Effector memory CD8-positive, alpha-beta T cell (primary cell): Measurements from ENCODE around the gene PRH2.

Experiments
- ATAC-seq: fragments of 150-1000 bp; cut with Tn5 transposase; replicated peaks from 2 replicates; pipeline ENCODE4 v1.10.0; 2021; ENCODE audit warnings: mild to moderate bottlenecking, moderate library complexity
- DNase-seq, 3 experiments: peaks; one replicate each; pipeline ENCODE4 v3.0.0; 2021
- H3K27ac Mint-ChIP-seq, 2 donors: one replicate each; pipeline ENCODE4 v1.8.0; 2022; ENCODE audit warnings: mild to moderate bottlenecking in 2 of 2, mixed read lengths in 2 of 2, moderate library complexity in 2 of 2
- H3K27me3 Mint-ChIP-seq, 2 donors: one replicate each; pipeline ENCODE4 v1.8.0; 2022; ENCODE audit warnings: mixed read lengths in 2 of 2
- H3K36me3 Mint-ChIP-seq: one replicate; pipeline ENCODE4 v1.8.0; 2022; ENCODE audit warnings: mild to moderate bottlenecking, moderate library complexity, mixed read lengths; ENCODE audit not compliant: insufficient read depth
- H3K4me1 Mint-ChIP-seq, 2 donors: one replicate each; pipeline ENCODE4 v1.8.0; 2022; ENCODE audit warnings: low read depth in 2 of 2, mixed read lengths in 2 of 2
- H3K4me3 Mint-ChIP-seq, 2 donors: one replicate each; pipeline ENCODE4 v1.8.0; 2022; ENCODE audit warnings: mild to moderate bottlenecking in 2 of 2, mixed read lengths in 2 of 2, moderate library complexity in 2 of 2
- H3K9me3 Mint-ChIP-seq, 2 donors: one replicate each; pipeline ENCODE4 v1.8.0; 2022; ENCODE audit warnings: mixed read lengths in 2 of 2
- total RNA-seq, 9 experiments: gene quantifications; one replicate each; lab custom pipeline; 2026; lab: John Stamatoyannopoulos, UW

The PRH2 gene
- total RNA-seq: 0 reads per million in 9 experiments

- no peak within 1 kb of the TSS for H3K4me3 Mint-ChIP-seq
- no peaks in the 10 kb centered on the region for H3K36me3 Mint-ChIP-seq
- no peak for ATAC-seq
- H3K27me3 Mint-ChIP-seq: no peaks in the 10 kb centered on the region
- DNase-seq: no peak
- peaks cover 0 to 4% of the 10 kb centered on the region in 2 donors for H3K4me1 Mint-ChIP-seq
- H3K9me3 Mint-ChIP-seq: no peaks in the 10 kb centered on the region
- H3K27ac Mint-ChIP-seq: no peak within 1 kb of the TSS
Measured at GRCh38 chr12:10928746-10929286, at the start of gene PRH2. Gene PRH2 (plus strand): TSS chr12:10929236. CDS start chr12:10929274, 38 bp downstream.

- peak within 1 kb of the TSS in 1 of 2 donors; percentile 14 for H3K27ac Mint-ChIP-seq
Measured at GRCh38 chr12:10884086-10884725, 44.8 kb upstream of the PRH2 start, which contains the start of gene PRH1. Gene PRH1 (minus strand): TSS chr12:10884255. CDS start chr12:10884217, 38 bp downstream.

GRCh38 chr12:10889226-10889625 lies 39.8 kb upstream of the PRH2 start:
- H3K36me3 Mint-ChIP-seq: peaks cover 5% of the 10 kb centered on the region
- no peaks in the 10 kb centered on the region for H3K27me3 Mint-ChIP-seq
- DNase-seq: no peak
- H3K9me3 Mint-ChIP-seq: no peaks in the 10 kb centered on the region
- ATAC-seq: no peak
- H3K27ac Mint-ChIP-seq: no peak overlapping the region
- H3K4me1 Mint-ChIP-seq: peaks cover 3 to 5% of the 10 kb centered on the region in 2 donors
- H3K4me3 Mint-ChIP-seq: no peak overlapping the region

More at GRCh38 chr12:10884086-10884725, 44.8 kb upstream of the PRH2 start, which contains the start of gene PRH1:
- DNase-seq (no peak), ATAC-seq (no peak)
- no peaks in the 10 kb centered on the region for H3K9me3 Mint-ChIP-seq
- H3K27me3 Mint-ChIP-seq: no peaks in the 10 kb centered on the region
- no peak within 1 kb of the TSS for H3K4me3 Mint-ChIP-seq
- no peaks in the 10 kb centered on the region for H3K36me3 Mint-ChIP-seq
- peaks cover 3 to 5% of the 10 kb centered on the region in 2 donors for H3K4me1 Mint-ChIP-seq

- no peak overlapping the region for H3K27ac Mint-ChIP-seq
- no peak overlapping the region for H3K4me3 Mint-ChIP-seq
- ATAC-seq (no peak), DNase-seq (no peak)
- peaks cover 0 to under 1% of the 10 kb centered on the region in 2 donors for H3K4me1 Mint-ChIP-seq
- H3K36me3 Mint-ChIP-seq: peaks cover 5% of the 10 kb centered on the region
- H3K9me3 Mint-ChIP-seq: no peaks in the 10 kb centered on the region
- H3K27me3 Mint-ChIP-seq: no peaks in the 10 kb centered on the region
Measured at GRCh38 chr12:10891937-10892336, 37.1 kb upstream of the PRH2 start.

GRCh38 chr12:10896854-10897253 lies 32.2 kb upstream of the PRH2 start:
- peaks cover 5% of the 10 kb centered on the region for H3K36me3 Mint-ChIP-seq
- H3K4me3 Mint-ChIP-seq: no peak overlapping the region
- H3K27ac Mint-ChIP-seq: no peak overlapping the region
- H3K9me3 Mint-ChIP-seq: no peaks in the 10 kb centered on the region
- ATAC-seq: no peak
- DNase-seq: no peak
- peaks cover 0 to 3% of the 10 kb centered on the region in 2 donors for H3K4me1 Mint-ChIP-seq
- H3K27me3 Mint-ChIP-seq: no peaks in the 10 kb centered on the region

GRCh38 chr12:10900530-10900929 lies 28.5 kb upstream of the PRH2 start:
- no peak for ATAC-seq
- Mint-ChIP-seq H3K27me3 (no peaks in the 10 kb centered on the region), H3K4me1 (peaks cover 0 to 3% of the 10 kb centered on the region in 2 donors), H3K9me3 (peaks cover 0 to 5% of the 10 kb centered on the region in 2 donors), H3K27ac (no peak overlapping the region), H3K36me3 (no peaks in the 10 kb centered on the region), H3K4me3 (no peak overlapping the region)
- no peak for DNase-seq

GRCh38 chr12:10900972-10901371 lies 28.1 kb upstream of the PRH2 start:
- no peak overlapping the region for H3K27ac Mint-ChIP-seq
- no peaks in the 10 kb centered on the region for H3K27me3 Mint-ChIP-seq
- H3K4me3 Mint-ChIP-seq: no peak overlapping the region
- DNase-seq (no peak), ATAC-seq (no peak)
- peaks cover 0 to 5% of the 10 kb centered on the region in 2 donors for H3K9me3 Mint-ChIP-seq
- peaks cover 0 to 3% of the 10 kb centered on the region in 2 donors for H3K4me1 Mint-ChIP-seq
- no peaks in the 10 kb centered on the region for H3K36me3 Mint-ChIP-seq

- ATAC-seq (no peak), DNase-seq (no peak)
- no peaks in the 10 kb centered on the region for H3K27me3 Mint-ChIP-seq
- H3K36me3 Mint-ChIP-seq: no peaks in the 10 kb centered on the region
- peaks cover 0 to 3% of the 10 kb centered on the region in 2 donors for H3K4me1 Mint-ChIP-seq
- H3K27ac Mint-ChIP-seq: no peak overlapping the region
- H3K4me3 Mint-ChIP-seq: no peak overlapping the region
- H3K9me3 Mint-ChIP-seq: peaks cover 0 to 5% of the 10 kb centered on the region in 2 donors
Measured at GRCh38 chr12:10901427-10901826, 27.6 kb upstream of the PRH2 start.

- H3K27ac Mint-ChIP-seq: no peak overlapping the region
- peaks cover 0 to 5% of the 10 kb centered on the region in 2 donors for H3K9me3 Mint-ChIP-seq
- ATAC-seq (no peak), DNase-seq (no peak)
- no peaks in the 10 kb centered on the region for H3K36me3 Mint-ChIP-seq
- no peaks in the 10 kb centered on the region for H3K4me1 Mint-ChIP-seq
- H3K27me3 Mint-ChIP-seq: no peaks in the 10 kb centered on the region
- H3K4me3 Mint-ChIP-seq: no peak overlapping the region
Measured at GRCh38 chr12:10904686-10905085, 24.4 kb upstream of the PRH2 start.

GRCh38 chr12:10909462-10909861 lies 19.6 kb upstream of the PRH2 start, which contains the start of gene TAS2R13:
Gene TAS2R13 (minus strand): TSS chr12:10909562. CDS start chr12:10909298, 264 bp downstream.
- H3K36me3 Mint-ChIP-seq: no peaks in the 10 kb centered on the region
- peaks cover 0 to 3% of the 10 kb centered on the region in 2 donors for H3K9me3 Mint-ChIP-seq
- no peak within 1 kb of the TSS for H3K27ac Mint-ChIP-seq
- no peak within 1 kb of the TSS for H3K4me3 Mint-ChIP-seq
- no peak for DNase-seq
- no peaks in the 10 kb centered on the region for H3K27me3 Mint-ChIP-seq
- no peak for ATAC-seq
- no peaks in the 10 kb centered on the region for H3K4me1 Mint-ChIP-seq

GRCh38 chr12:10910380-10910779 lies 18.7 kb upstream of the PRH2 start:
- Mint-ChIP-seq H3K9me3 (no peaks in the 10 kb centered on the region), H3K27me3 (no peaks in the 10 kb centered on the region), H3K27ac (no peak overlapping the region), H3K4me1 (no peaks in the 10 kb centered on the region), H3K4me3 (no peak overlapping the region), H3K36me3 (no peaks in the 10 kb centered on the region)
- DNase-seq (no peak), ATAC-seq (no peak)

- Mint-ChIP-seq H3K9me3 (no peaks in the 10 kb centered on the region), H3K4me3 (no peak overlapping the region), H3K27ac (no peak overlapping the region), H3K4me1 (no peaks in the 10 kb centered on the region), H3K36me3 (no peaks in the 10 kb centered on the region), H3K27me3 (no peaks in the 10 kb centered on the region)
- DNase-seq: no peak
- ATAC-seq: no peak
Measured at GRCh38 chr12:10919809-10920208, 9.2 kb upstream of the PRH2 start.

GRCh38 chr12:10926269-10926668 lies 2.8 kb upstream of the PRH2 start:
- Mint-ChIP-seq H3K36me3 (no peaks in the 10 kb centered on the region), H3K27ac (no peak overlapping the region), H3K27me3 (no peaks in the 10 kb centered on the region), H3K4me1 (peaks cover 0 to 2% of the 10 kb centered on the region in 2 donors), H3K9me3 (no peaks in the 10 kb centered on the region), H3K4me3 (no peak overlapping the region)
- no peak for ATAC-seq
- no peak for DNase-seq

GRCh38 chr12:10936506-10936905 lies 7.5 kb downstream of the PRH2 start:
- Mint-ChIP-seq H3K4me3 (no peak overlapping the region), H3K36me3 (no peaks in the 10 kb centered on the region), H3K27ac (no peak overlapping the region), H3K27me3 (no peaks in the 10 kb centered on the region), H3K4me1 (peaks cover 0 to 2% of the 10 kb centered on the region in 2 donors), H3K9me3 (no peaks in the 10 kb centered on the region)
- DNase-seq (no peak), ATAC-seq (no peak)
